NCI-H128 (cell line): ENCODE results near the gene CTNS.

Source experiments
- DNase-seq: peaks from one replicate; lab custom pipeline; 2025; ENCODE audit not compliant: unreplicated experiment; lab: John Stamatoyannopoulos, UW

The CTNS gene

DNA sequence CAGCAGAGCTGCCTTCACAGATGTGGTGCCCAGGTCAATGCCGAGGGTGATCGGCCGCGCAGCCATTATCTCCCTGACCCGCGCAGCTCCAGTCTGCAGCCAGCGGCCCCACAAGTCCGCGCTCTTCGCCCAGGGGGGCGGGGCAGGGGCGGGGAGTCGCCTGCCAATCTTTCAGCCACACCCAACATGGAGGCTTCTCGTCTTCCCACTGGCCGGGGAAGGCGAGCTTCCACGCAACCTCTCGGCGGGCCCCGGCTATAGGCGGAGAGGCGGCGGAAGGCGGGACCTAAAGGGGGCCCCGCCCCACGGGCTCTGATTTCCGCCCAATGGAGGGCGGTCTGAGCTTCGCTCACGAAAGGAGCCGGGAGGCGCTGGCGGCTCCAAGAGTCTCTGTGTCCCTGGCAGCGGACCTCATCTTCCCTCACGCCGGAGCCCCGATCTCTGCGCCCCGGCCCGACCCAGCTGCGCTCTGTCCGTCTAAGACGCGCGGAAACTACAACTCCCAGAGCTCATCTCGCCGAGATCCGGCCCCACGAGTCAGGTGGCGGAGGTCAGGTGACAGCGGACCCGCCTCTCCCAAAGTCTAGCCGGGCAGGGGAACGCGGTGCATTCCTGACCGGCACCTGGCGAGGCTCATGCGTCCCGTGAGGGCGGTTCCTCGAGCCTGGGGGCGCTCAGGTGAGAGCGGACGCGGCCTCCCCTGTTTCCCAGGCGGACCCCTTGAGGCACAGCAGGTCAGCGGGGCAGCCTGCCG, at the start of gene CTNS, which contains the start of gene SHPK:
CTNS (plus strand) TSS at position 607 of the 754 bp plus-strand sequence. CDS start 3,447 bp downstream, outside the sequence.
SHPK (minus strand) TSS at position 97 of the 754 bp plus-strand sequence; CDS start at position 66, 31 bp downstream.
- peak; percentile 78 for DNase-seq

DNA sequence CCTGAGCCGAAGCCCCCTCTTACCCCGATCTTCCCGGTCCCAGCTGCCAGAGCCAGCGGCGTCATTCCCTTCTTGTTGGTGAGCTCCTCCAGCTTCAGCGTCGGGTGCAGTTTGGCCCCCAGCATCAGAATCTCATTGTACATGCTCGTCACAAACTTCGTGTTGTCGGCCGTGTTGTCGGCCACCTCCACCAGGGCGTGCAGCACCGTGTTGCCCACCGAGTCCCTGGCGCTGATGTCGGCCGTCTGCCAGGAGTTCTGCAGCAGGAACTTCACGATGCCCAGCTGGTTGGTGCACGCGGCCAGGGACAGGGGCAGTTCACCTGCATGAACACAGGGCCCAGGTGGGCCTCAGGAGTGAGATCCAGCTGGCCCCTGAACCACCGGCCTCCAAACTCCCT, 46.8 kb upstream of the CTNS start:
- DNase-seq = no peak

- no peak for DNase-seq
These were observed 46.3 kb upstream of the CTNS start for GRCh38 chr17:3590231-3590630.

DNA sequence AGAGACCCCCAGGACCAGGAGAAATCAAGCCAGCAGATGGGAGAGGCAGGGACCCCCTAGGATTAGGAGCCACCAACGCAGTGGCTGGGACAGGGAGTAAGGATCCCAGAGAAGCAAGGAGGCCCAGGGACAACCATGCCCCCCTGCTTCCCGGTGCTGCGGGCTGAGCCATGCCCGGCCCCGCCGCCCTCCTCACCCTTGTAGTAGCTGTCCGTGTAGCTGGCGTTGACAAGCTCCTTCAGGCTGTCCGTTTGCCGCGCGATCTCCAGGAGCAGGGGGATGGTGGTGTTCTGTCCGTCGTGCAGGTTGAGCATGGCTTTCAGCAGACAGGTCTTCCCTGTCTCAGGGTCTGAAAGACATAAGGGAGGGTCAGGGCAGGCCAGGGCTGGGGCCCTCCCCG, 45.8 kb upstream of the CTNS start:
- DNase-seq = no peak

DNA sequence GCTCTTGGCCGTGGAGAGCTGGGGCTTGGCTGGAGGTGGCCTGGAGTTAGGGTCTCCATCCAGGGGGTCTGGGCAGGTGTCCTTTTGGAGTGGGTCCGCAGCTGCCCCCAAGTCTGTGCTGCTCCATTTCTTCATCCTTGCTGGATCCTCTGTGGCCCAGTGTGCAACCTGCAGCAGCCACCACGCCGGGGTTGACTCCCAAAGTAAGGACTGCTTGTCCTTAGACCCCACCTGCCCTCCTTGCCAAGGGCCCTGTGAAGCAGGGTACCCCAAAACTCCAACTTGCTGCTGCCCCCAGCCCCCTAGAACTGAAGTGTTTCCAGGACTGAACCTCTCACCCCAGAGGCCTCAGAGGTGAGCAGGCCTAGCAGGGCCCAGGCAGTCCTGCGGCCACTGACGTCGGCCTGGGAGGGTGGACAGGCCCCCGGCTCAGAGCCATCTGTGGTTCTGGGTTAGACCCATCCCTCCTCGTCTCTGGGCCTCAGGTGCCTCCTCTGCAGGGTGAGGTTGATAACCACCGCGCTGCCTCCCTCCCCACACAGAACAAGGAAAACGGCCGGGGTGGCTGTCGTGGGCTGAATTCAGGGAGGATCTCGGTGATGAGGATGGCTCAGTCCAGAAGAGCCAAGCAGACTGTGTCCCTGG, 44.2 kb upstream of the CTNS start:
- no peak for DNase-seq

- no peak for DNase-seq
These were observed 43.2 kb upstream of the CTNS start for GRCh38 chr17:3593384-3593783.

- no peak for DNase-seq
These were observed 42.3 kb upstream of the CTNS start for GRCh38 chr17:3594051-3594800.

- no peak for DNase-seq
These were observed 41.6 kb upstream of the CTNS start for GRCh38 chr17:3594976-3595375.

DNA sequence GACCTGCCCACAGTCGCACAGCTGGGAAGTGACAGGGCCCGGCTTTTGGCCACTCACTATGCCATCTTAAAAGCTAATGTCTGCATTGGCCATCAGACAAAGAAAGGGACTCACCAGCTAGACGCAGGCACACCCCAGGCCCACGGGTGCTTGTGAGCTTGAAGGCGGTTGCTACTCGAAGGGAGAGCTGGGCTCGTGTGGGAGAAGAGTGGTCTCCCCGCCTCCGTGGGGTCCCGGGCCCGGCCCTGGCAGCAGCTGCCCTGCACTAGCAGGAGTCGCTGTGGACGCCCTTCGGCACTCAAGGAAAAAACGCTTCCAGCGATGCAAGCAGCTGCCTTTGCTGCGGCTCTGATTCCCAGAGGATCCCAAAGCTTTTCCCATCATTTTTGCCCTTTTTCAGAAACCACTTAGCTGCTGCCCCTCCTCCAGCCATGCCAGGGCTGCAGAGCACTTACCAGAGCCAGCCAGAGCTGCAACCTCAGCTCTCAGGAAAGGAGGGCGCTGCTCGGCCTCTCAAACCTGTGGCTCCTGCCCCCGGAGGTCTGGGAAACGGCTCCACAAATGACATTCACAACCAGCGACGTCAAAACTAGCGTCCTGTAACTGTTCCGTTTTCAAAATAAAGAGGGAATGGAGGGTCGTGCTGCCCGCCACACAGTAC, 39.6 kb upstream of the CTNS start:
- no peak for DNase-seq

DNA sequence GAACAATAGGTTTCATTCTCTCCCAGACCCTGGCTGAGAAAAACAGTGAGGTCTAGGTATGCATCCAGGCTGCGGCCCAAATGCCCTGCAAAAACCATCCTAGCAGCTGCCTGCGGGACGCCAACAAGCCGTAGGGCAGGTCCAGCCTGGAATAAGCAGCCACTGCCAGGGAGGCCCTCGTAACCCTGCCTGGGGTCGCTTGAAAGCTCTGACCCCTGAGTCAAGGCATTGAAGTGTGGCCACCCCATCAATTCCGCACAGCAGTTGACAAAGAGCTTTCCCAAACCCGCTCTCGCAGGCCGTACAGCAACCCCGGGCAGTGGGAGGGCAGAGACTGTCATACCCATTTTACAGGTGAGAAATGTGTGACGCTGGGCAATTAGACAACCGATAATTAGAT, 38.5 kb upstream of the CTNS start:
- no peak for DNase-seq

- DNase-seq = no peak
These were observed 35.9 kb upstream of the CTNS start for GRCh38 chr17:3600529-3601205.

DNA sequence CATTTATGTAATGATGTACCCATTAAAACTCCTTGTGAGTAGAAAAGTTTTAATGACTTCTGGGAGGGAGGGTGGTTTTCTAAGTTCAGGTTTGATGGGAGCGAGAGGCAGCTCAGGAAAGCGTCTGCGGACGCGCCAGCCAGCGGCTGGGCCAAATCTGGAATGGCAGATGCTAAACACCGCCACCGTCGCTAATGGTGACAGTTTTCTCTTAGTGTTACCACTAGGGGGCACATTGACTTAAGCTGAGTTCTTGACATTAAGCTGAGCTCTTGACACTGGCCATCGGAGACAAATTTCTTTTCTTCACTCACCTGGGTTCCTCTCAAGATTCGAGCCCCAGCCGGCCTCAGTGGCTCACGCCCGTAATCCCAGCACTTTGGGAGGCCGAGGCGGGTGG, 34.1 kb upstream of the CTNS start:
- no peak for DNase-seq

- no peak for DNase-seq
These were observed 33.3 kb upstream of the CTNS start for GRCh38 chr17:3603119-3603869.

DNA sequence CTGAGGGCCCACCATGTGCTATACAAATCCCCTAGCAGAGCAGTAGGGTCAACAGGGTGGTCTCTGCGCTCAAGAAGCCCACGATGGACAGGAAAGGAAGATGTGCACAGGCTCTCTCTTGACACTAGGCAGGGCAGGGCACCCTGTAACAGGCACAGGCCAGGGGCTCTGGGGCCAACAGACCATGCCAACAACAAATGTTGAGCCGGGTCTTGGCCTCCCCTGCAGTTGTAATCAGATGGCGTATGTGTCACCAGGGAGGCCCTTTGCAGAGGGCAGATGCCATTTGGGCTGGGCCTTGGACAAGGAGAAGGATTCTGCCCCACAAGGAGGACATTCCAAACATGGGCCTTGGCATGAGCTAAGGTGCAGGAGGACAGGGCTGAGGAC, 32.7 kb upstream of the CTNS start:
- DNase-seq = no peak

GRCh38 chr17:3609689-3610088, 26.9 kb upstream of the CTNS start:
- DNase-seq = no peak

DNA sequence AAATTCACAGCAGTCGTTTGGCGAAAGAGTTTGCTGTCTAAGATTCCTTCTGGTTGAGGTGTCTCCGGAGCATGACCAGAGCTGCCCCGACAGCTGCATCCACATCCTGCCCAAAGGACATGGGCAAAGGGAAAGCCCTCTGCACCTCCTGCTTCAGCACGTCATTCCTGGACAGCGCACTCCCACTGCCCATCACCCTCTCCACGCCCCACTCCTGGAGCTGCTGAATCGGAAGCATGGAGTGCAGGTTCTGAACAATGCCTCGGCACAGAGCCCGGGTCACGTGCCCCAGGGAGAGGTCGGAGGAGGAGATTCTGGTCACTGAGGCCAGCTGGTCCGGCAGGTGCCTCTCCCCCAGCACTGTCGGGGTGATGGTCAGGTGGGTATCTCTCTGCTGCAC, 26.0 kb upstream of the CTNS start:
- no peak for DNase-seq

DNA sequence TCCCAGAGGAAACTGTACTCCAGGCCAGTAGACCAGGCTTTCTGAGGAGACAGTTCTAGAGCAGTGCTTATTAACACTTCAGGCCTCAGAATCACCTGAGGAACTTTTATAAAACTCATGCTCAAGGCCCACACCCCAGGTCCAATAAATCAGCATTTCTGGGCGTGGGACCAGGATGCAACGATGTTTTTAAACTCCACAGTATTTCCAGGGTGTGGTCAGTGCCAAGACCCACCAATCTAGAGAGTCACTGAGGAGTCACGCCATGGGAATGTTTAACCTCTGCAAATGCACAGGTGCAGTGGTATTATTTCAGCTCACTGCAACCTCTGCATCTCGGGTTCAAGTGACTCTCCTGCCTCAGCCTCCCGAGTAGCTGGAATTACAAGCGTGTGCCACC, 23.4 kb upstream of the CTNS start:
- DNase-seq = no peak

GRCh38 chr17:3615160-3615870, 21.2 kb upstream of the CTNS start:
- DNase-seq = no peak

- DNase-seq = no peak
These were observed 15.3 kb upstream of the CTNS start for GRCh38 chr17:3621146-3621720.
